Activated CD8-positive, alpha-beta memory T cell treated with anti-CD3 and anti-CD28 coated beads, Interleukin-2, amount 50 U/mL, for 24 hours (primary cell): ENCODE data around the gene MLPH.
"Not testable (repeated sequence)": the region's sequence is repeated elsewhere in the genome, so short reads cannot be mapped to it uniquely, and the experiment has no call there.

ENCODE experiments used
- DNase-seq: peaks from one replicate; pipeline ENCODE4 v3.0.0-alpha.2; 2020; ENCODE audit errors: extremely low read depth

MLPH gene

GRCh38 chr2:237458519-237458918, 28.5 kb upstream of the MLPH start:
- DNase-seq = no peak

- DNase-seq = no peak
Measured at GRCh38 chr2:237459226-237459625, 27.8 kb upstream of the MLPH start.

DNA sequence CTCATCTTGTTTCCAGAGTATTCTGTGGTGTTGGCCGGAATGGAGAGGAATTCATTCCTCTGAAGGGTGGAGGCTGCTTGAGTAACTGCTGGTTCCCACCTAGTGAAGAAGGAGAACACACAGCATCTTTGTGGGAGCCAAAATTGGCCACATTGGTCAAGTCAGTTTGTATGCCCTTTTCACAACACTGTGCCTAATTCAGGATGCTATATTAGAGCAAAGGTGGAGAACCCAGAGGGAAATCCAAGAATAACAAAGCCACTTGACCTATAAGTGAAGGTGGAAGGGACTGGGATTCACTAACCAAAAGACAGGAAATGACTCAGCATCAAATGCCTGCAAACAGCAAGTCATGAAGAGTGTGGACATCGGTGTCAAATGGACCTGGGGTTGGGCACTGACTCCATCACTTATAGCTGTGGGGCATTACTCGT, 27.3 kb upstream of the MLPH start:
- DNase-seq = no peak

DNA sequence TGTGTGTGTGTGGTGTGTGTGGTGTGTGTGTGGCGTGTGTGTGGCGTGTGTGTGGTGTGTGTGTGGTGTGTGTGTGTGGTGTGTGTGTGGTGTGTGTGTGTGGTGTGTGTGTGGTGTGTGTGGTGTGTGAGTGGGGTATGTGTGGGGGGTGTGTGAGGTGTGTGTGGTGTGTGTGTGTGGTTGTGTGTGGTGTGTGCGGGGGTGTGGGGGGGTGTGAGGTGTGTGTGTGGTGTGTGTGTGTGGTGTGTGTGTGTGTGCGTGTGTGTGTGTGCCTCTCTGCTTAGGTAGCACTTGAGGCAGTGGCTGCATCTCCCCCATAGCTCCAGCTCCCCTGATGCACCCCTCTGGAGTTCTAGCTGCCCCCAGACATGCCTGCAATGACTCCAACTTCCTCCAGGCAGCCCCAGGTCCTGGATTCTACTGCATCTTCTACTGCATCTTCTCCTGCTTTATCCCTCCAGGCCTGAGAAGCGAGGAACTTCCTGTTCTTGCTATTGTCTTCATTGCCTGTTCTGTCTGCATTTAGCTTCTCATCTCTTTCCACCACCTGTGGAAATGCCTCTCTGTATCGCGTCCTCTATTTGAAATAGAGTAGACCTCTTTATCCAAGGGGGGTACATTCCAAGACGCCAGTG, 22.2 kb upstream of the MLPH start:
- no peak for DNase-seq

- no peak for DNase-seq
Measured at GRCh38 chr2:237465515-237466148, 21.4 kb upstream of the MLPH start.

DNA sequence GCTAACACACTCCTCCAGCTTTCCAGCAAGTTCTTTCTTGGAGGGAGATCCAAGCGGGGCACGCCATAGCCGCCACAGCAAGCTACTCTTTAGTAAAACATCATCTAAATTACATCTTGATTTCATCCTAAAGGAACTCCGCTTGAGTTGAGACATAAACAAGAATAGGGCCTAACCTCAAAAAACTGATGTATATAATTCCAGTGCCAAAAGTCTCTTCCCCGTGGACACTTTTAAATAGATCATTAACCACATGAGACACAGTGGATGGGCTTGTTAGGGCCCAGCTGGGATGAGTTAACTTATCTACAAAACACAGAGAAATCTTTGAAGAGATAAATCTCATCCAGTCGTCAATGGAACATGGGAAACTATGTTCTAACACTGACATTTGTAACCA, 20.8 kb upstream of the MLPH start:
- no peak for DNase-seq

- no peak for DNase-seq
Measured at GRCh38 chr2:237467447-237468179, 19.4 kb upstream of the MLPH start.

- not testable (repeated sequence) for DNase-seq
Measured at GRCh38 chr2:237469410-237469809, 17.6 kb upstream of the MLPH start.

GRCh38 chr2:237469849-237470248, 17.2 kb upstream of the MLPH start:
- DNase-seq = no peak

GRCh38 chr2:237470914-237471313, 16.1 kb upstream of the MLPH start:
- no peak for DNase-seq

GRCh38 chr2:237471438-237472186, 15.4 kb upstream of the MLPH start:
- no peak for DNase-seq

DNA sequence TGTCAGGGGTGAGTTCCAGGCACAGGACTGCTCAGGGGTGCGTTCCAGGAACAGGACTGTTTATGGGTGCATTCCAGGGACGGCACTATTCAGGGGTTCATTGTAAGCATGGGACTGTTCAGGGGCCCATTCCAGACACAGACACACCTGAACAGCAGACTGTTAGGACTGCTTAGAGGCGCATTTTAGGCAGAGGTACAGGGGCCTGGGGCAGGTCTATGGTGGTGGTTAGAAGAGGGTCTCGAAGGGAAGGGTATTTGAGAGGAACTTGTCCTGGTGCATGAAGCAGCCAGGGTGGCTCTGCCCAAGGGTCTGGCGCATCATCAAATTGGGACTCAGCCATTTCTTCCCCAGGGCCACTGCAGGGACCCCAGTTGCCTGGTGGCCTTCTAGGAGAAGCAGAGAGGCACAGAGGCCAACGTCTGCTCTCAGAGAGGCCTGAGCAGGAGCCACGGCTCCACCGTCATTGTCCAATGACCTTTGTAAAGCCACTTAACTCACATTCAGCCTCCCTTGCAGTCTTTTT, 14.8 kb upstream of the MLPH start:
- no peak for DNase-seq

GRCh38 chr2:237472909-237473877, 13.9 kb upstream of the MLPH start:
- DNase-seq = no peak

- no peak for DNase-seq
Measured at GRCh38 chr2:237473878-237474441, 13.1 kb upstream of the MLPH start.

- no peak for DNase-seq
Measured at GRCh38 chr2:237474442-237474911, 12.6 kb upstream of the MLPH start.

DNA sequence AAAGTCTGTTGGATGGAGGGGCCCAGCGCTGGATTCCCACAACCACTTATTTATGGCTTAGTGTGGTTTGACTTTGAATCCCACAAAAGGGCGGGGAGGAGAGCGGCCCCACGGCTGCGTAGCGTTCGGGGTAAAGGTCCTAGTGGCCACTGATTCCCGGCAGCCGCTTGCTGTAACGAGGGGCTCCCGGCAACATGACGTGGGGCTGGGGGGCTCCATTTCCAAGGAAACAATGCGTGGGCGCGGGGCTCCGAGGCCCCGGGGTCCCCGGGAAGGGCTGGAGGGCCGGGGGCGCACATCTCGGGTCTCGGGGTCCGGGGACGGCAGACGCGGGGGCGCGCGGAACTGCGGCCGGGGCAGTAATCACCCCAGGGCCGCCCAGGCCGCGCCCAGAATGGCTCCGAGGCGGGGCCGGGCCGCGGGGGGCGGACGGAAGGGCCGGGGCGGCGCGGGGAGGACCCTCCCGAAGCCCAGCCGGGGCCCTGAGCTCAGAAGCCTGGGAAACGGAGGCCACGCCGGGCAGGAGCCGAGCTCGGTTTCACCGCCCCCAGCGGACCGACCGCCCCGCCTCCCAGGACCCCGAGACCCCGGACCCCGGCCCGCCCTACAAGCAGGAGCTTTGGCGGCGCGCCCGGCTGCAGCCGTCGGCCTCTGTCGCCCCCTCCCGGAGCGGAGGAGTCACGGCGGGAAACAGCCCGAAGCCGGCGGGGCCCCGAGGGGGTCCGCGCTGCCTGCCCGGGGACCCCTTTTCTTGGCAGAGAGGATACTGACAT, 11.9 kb upstream of the MLPH start:
- peak; percentile 36 for DNase-seq

DNA sequence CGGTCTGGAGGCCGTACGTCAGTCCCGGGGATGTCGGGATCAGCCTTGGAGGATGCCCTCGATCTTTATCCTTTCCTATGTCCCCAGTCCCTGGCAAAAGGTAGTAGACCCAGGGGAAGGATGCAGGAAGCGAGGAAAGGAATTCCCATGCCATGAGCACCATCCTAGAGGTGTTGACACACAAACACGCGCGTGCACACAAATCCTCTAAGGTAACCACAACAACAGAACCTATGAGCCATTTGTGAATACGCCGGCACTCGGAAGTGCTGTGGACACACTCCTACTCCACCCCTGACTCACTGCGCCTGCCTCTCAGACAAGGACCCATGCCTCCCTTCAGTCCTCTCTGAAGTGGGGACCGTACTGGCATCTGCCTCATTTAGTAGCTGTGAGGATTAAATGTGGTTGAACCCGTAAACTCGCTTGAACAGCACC, 11.3 kb upstream of the MLPH start:
- no peak for DNase-seq

- no peak for DNase-seq
Measured at GRCh38 chr2:237478095-237478494, 9.0 kb upstream of the MLPH start.

DNA sequence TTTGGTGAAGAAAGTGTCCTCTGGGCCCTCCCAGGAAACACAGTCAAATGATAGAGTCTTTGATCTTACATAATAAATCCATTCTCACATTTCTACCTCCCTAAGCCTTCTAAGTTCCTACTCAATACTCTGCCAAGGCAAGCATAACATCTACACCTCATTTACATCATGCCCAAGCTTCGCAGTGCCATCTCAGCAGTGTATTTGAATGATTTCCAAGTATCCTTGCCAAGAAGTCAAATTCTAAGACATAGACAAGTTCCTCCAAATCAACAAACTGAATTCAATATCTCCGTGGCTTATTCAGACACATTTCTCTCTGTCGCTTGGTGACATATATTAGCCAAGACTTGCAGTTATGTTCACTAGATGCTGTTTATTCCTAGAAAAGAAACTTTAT, 8.1 kb upstream of the MLPH start:
- no peak for DNase-seq

DNA sequence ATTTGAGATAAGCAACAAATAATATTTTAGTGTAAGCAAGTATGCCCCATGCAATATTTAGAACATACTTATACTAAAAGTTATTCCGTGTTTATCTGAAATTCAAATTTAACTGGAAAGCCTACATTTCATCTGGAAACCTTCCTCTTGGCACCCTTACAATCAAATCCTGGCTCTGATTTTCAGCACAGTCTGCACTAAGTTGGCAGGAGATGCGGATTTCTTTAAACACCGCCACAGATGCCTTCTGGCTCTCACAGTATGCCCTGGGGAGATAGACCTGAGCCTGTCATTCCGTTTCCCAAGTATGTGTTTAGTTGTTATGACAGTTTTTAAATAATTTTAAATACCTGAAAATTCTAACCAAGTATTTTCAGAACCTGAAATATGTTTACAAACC, 7.3 kb upstream of the MLPH start:
- DNase-seq = no peak
